Colonic mucosa (tissue), 4 donors: ENCODE data around the gene JAKMIP3. TPM values are rescaled to one million over a fixed set of nuclear protein-coding genes. Genes with fewer than 3 reads are reported as not detected.
"Not testable (repeated sequence)": the region's sequence is repeated elsewhere in the genome, so short reads cannot be mapped to it uniquely, and the experiment has no call there.

Experiments used
- DNase-seq: peaks from one replicate; pipeline ENCODE4 v3.0.0-alpha.2; 2020
- H3K27ac ChIP-seq: fragments of 200-600 bp; one replicate; pipeline ENCODE4 v1.8.0; 2021
- H3K27me3 ChIP-seq: fragments of 200-600 bp; one replicate; pipeline ENCODE4 v1.8.0; 2021
- H3K36me3 ChIP-seq: fragments of 200-600 bp; one replicate; pipeline ENCODE4 v1.8.0; 2021
- H3K4me1 ChIP-seq: fragments of 200-600 bp; one replicate; pipeline ENCODE4 v1.8.0; 2021; ENCODE audit warnings: mild to moderate bottlenecking
- H3K4me3 ChIP-seq: fragments of 200-600 bp; one replicate; pipeline ENCODE4 v1.8.0; 2021
- H3K9ac ChIP-seq, 2 donors: one replicate each; pipeline ENCODE4 v1.7.0; 2013; ENCODE audit warnings: control low read depth in 2 of 2, low read depth in 2 of 2, low read length in 2 of 2
- H3K9me3 ChIP-seq: fragments of 200-600 bp; one replicate; pipeline ENCODE4 v1.8.0; 2021
- intact Hi-C: fragments of 100-400 bp; cut with DNase I; formaldehyde crosslinking; loops from one replicate; pipeline ENCODE4 v1.14.1; 2022
- total RNA-seq, 2 donors: library from RNA; stranded (reverse); fragmentation: NEBNext Ultra II Directional in 1 of 2; extraction: Animal tissue kit (Norgen Biotek cat#: 25700) in 1 of 2; gene quantifications; one replicate each; pipeline ENCODE4 v1.2.1, GENCODE V29; 2021
- TF ChIP-seq, protein P1 (sequence below): fragments of 200-600 bp; IDR thresholded peaks from one replicate; pipeline ENCODE4 v1.8.0; 2022; ENCODE audit warnings: antibody characterized with exemption, mild to moderate bottlenecking
- donor health status: healthy.
- donor health status: DM: no; HTN: no; CAD: no.
- donor health status: DM: no; HTN: no; CAD: no.

The JAKMIP3 gene
- total RNA-seq, 2 donors from 2014 or later: 0.10 to 0.27 TPM

DNA sequence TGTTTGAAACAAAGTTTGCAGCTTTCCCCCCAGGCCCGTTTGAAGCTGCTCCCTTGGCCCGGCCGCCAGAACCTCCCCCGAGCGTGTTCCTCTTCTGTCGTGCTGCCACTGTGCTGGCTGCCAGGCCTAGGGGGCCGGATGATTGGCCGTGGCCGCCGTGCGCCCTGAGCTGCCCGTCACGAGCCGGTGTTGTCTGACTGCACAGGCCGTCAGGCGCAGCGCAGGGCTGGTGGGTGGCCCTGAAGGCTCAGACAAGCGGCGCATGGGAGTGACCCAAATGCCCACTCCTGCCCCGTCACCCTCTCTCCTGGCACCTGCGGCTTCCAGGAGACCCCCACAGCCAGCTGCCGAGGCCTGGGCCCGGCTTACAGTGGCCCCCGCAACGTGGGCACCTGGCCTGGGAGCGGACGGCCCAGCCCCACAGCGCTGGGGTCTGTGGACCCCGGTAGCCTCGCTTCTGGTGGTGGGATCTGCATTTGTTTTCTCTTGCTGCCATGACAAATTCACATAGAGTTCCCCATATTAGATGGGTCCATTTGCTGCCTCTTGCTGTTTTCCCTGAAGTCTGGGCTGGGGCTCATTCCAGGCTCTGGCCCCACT is 13.1 kb downstream of the JAKMIP3 start:
- Histone ChIP-seq H3K4me1 (no peaks in the 10 kb centered on the region), H3K36me3 (no peaks in the 10 kb centered on the region), H3K9me3 (no peaks in the 10 kb centered on the region), H3K9ac (no peak overlapping the region), H3K27me3 (no peaks in the 10 kb centered on the region), H3K27ac (no peak overlapping the region), H3K4me3 (no peak overlapping the region)
- DNase-seq: no peak
- TF ChIP-seq, protein P1, sequence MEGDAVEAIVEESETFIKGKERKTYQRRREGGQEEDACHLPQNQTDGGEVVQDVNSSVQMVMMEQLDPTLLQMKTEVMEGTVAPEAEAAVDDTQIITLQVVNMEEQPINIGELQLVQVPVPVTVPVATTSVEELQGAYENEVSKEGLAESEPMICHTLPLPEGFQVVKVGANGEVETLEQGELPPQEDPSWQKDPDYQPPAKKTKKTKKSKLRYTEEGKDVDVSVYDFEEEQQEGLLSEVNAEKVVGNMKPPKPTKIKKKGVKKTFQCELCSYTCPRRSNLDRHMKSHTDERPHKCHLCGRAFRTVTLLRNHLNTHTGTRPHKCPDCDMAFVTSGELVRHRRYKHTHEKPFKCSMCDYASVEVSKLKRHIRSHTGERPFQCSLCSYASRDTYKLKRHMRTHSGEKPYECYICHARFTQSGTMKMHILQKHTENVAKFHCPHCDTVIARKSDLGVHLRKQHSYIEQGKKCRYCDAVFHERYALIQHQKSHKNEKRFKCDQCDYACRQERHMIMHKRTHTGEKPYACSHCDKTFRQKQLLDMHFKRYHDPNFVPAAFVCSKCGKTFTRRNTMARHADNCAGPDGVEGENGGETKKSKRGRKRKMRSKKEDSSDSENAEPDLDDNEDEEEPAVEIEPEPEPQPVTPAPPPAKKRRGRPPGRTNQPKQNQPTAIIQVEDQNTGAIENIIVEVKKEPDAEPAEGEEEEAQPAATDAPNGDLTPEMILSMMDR: no peak
- intact Hi-C loops: no loop called here

DNA sequence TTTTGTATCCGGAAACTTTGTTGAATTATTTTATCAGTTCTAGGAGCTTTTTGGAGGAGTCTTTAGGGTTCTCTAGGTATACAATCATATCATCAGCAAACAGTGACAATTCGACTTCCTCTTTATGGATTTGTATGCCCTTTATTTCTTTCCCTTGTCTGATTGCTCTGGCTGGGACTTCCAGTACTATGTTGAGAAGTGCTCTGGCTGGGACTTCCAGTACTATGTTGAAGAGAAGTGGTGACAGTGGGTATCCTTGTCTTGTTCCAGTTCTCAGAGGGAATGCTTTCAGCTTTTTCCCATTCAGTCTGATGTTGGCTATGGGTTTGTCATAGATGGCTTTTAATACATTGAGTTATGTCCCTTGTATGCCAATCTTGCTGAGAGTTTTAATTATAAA is 18.6 kb downstream of the JAKMIP3 start:
- DNase-seq, H3K27ac ChIP-seq, H3K27me3 ChIP-seq, H3K4me1 ChIP-seq, H3K4me3 ChIP-seq, H3K9ac ChIP-seq, H3K9me3 ChIP-seq, H3K36me3 ChIP-seq, intact Hi-C loops: not testable (repeated sequence)

DNA sequence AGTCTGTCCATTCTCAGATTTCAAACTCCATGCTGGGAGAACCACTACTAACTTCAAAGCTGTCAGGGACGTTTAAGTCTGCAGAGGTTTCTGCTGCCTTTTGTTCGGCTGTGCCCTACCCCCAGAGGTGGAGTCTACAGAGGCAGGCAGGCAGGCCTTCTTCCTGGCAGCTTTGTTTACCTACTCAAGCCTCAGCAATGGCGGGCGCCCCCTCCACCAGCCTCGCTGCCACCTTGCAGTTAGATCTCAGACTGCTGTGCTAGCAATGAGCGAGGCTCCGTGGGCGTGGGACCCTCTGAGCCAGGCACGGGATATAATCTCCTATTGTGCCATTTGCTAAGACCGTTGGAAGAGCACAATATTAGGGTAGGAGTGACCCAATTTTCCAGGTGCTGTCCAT is 27.5 kb downstream of the JAKMIP3 start:
- H3K9me3 ChIP-seq, DNase-seq, H3K36me3 ChIP-seq, H3K27me3 ChIP-seq, H3K9ac ChIP-seq, intact Hi-C loops, H3K27ac ChIP-seq, H3K4me1 ChIP-seq, H3K4me3 ChIP-seq: not testable (repeated sequence)

- TF ChIP-seq, protein P1: no peak
- Histone ChIP-seq H3K4me1 (no peaks in the 10 kb centered on the region), H3K27me3 (no peaks in the 10 kb centered on the region), H3K9ac (no peak overlapping the region), H3K36me3 (no peaks in the 10 kb centered on the region), H3K27ac (no peak overlapping the region), H3K9me3 (no peaks in the 10 kb centered on the region), H3K4me3 (no peak overlapping the region)
- intact Hi-C loops: no loop called here
- no peak for DNase-seq
These were observed 29.0 kb downstream of the JAKMIP3 start for GRCh38 chr10:132094581-132095234.

DNA sequence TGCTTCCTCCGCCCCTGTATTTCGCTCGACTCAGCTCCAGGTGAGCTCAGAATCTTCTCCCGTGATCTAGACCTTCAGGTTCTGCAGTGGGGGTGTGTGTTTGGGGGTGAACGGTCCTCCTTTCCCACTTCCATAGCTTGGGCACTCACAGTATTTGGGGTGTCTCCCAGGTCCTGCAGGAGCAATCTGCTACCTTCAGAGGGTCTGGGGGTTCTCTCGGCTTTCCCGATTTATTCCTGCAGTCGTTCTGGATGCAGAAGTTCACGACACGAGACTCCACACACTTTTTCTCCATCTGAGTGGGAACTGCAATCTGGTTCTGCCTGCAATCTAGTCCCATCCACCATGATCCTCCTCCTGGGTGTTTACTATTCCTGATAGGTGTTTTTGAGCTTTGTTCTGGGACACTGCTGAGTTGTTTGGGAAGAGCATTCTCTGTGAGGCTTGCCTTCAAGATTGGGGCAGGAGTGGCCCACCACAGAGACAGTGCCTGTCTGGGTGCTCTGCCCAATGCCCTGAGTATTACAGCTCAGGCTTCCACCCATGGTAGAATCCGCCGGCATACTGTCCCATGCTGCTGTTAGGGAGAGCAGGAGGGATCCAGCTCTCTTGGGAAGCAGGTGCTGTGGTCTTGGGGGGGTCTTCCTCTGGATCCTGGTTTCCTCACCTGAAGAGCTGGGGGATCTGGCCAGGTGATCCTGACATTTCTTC is 29.8 kb downstream of the JAKMIP3 start:
- Histone ChIP-seq H3K9ac (no peak overlapping the region), H3K4me1 (no peaks in the 10 kb centered on the region)
- DNase-seq: no peak

GRCh38 chr10:132096223-132096622 is 30.5 kb downstream of the JAKMIP3 start:
- TF ChIP-seq, protein P1: no peak
- H3K9me3 ChIP-seq: no peaks in the 10 kb centered on the region
- no peaks in the 10 kb centered on the region for H3K36me3 ChIP-seq

More for the DNA sequence above, 29.8 kb downstream of the JAKMIP3 start:
- Histone ChIP-seq H3K36me3 (no peaks in the 10 kb centered on the region), H3K27ac (no peak overlapping the region), H3K4me3 (no peak overlapping the region), H3K27me3 (no peaks in the 10 kb centered on the region), H3K9me3 (no peaks in the 10 kb centered on the region)
- TF ChIP-seq, protein P1: no peak
- intact Hi-C loops: no loop called here

More at GRCh38 chr10:132096223-132096622, 30.5 kb downstream of the JAKMIP3 start:
- intact Hi-C loops: no loop called here
- no peak for DNase-seq
- Histone ChIP-seq H3K4me3 (no peak overlapping the region), H3K27me3 (no peaks in the 10 kb centered on the region), H3K4me1 (no peaks in the 10 kb centered on the region), H3K9ac (no peak overlapping the region), H3K27ac (no peak overlapping the region)
